Endothelial cell of umbilical vein (primary cell): ENCODE data around the gene TOB1. TPM values are rescaled to one million over a fixed set of nuclear protein-coding genes. Genes with fewer than 3 reads are reported as not detected.
A peak's percentile ranks its signal among the peaks of the same experiment; 100 is the strongest.

Source experiments
- BruUV-seq: library from RNA; stranded (reverse); fragments of 400-500 nt; replicated peaks from 2 replicates; lab custom pipeline; 2021; lab: Mats Ljungman, UMichigan
- CTCF ChIA-PET: fragments of 300-600, 350-600 bp; sonication (Branson Sonifier 250); formaldehyde crosslinking; loops from one replicate; lab custom pipeline; 2021; ENCODE audit warnings: antibody characterized with exemption, inconsistent platforms; lab: Charles Lee
- POLR2A ChIA-PET: fragments of 300-600, 350-600 bp; sonication (Branson Sonifier 250); formaldehyde crosslinking; loops from one replicate; lab custom pipeline; 2021; ENCODE audit warnings: antibody characterized with exemption, inconsistent platforms; lab: Charles Lee
- DNase-seq: peaks from one replicate; pipeline ENCODE4 v3.0.0-alpha.2; 2011; ENCODE audit warnings: low read depth, low spot score
- FAIRE-seq: peaks from 2 replicates; lab custom pipeline; 2011; peaks lifted over from hg19 to GRCh38; lab: Jason Lieb, UNC
- H2AFZ ChIP-seq: 2 replicates; pipeline ENCODE4 v1.6.0; 2012; ENCODE audit warnings: low read depth, low read length, control low read depth, inconsistent platforms
- H3K27ac ChIP-seq: 2 replicates; pipeline ENCODE4 v1.5.1; 2011; ENCODE audit warnings: low read depth, mild to moderate bottlenecking, control low read depth, low read length, moderate library complexity; ENCODE audit not compliant: insufficient read depth
- H3K27me3 ChIP-seq, 2 experiments: 2 replicates each; pipeline versions ENCODE4 v1.6.0 to v1.6.1; 2011; ENCODE audit warnings: low read length in 2 of 2, mixed read lengths in 1 of 2; ENCODE audit not compliant: control insufficient read depth in 2 of 2, insufficient read depth in 2 of 2
- H3K36me3 ChIP-seq, 2 experiments: 2 replicates in 1 of 2; 3 replicates in 1 of 2; pipeline ENCODE4 v1.5.1; 2011; ENCODE audit warnings: low read length in 2 of 2, mild to moderate bottlenecking in 1 of 2, moderate library complexity in 1 of 2; ENCODE audit not compliant: control insufficient read depth in 2 of 2, insufficient read depth in 2 of 2; ENCODE audit errors: extremely low read depth in 1 of 2
- H3K4me1 ChIP-seq: 3 replicates; pipeline ENCODE4 v1.5.1; 2011; ENCODE audit warnings: mild to moderate bottlenecking, low read length; ENCODE audit not compliant: control insufficient read depth, insufficient read depth; ENCODE audit errors: extremely low read depth
- H3K4me2 ChIP-seq: 2 replicates; pipeline ENCODE4 v1.6.1; 2011; ENCODE audit warnings: low read length, control low read depth, mixed read lengths; ENCODE audit not compliant: insufficient read depth
- H3K4me3 ChIP-seq, 3 experiments: fragments of 200-600 bp in 1 of 3; sonication (generic), shearing (Covaris generic) in 1 of 3; replicated peaks in 1 of 3; 2 replicates each; pipeline ENCODE4 v1.5.1; 2011 to 2016; ENCODE audit warnings: control low read depth in 3 of 3, low read length in 3 of 3, mild to moderate bottlenecking in 2 of 3, inconsistent platforms in 1 of 3, low read depth in 1 of 3, moderate library complexity in 1 of 3; ENCODE audit not compliant: insufficient read depth in 1 of 3
- H3K79me2 ChIP-seq: 2 replicates; pipeline ENCODE4 v1.6.0; 2012; ENCODE audit warnings: low read length, inconsistent platforms; ENCODE audit not compliant: control insufficient read depth, insufficient read depth
- H3K9ac ChIP-seq: replicated peaks from 2 replicates; pipeline ENCODE3; 2011; ENCODE audit warnings: low read length, control low read depth; ENCODE audit not compliant: insufficient read depth; ENCODE audit errors: extremely low read depth
- H3K9me1 ChIP-seq: replicated peaks from 3 replicates; pipeline ENCODE4 v1.6.0; 2011; ENCODE audit warnings: mild to moderate bottlenecking, low read length; ENCODE audit not compliant: control insufficient read depth, insufficient read depth; ENCODE audit errors: extremely low read depth
- H3K9me3 ChIP-seq: replicated peaks from 2 replicates; pipeline ENCODE4 v1.5.1; 2012; ENCODE audit warnings: low read length, inconsistent platforms; ENCODE audit not compliant: control insufficient read depth, insufficient read depth
- H4K20me1 ChIP-seq: replicated peaks from 2 replicates; pipeline ENCODE3; 2011; ENCODE audit warnings: mild to moderate bottlenecking, low read length; ENCODE audit not compliant: control insufficient read depth, insufficient read depth; ENCODE audit errors: extremely low read depth
- CTCF ChIP-seq, 2 donors: IDR thresholded peaks; 1 replicate in 1 of 2; 2 replicates in 1 of 2; pipeline ENCODE4 v1.5.1; 2011; ENCODE audit warnings: low read length in 2 of 2, mild to moderate bottlenecking in 2 of 2, moderate library complexity in 2 of 2, control low read depth in 1 of 2, inconsistent platforms in 1 of 2, low read depth in 1 of 2; ENCODE audit not compliant: insufficient read depth in 1 of 2; ENCODE audit errors: extremely low read depth in 1 of 2
- EZH2 ChIP-seq: IDR thresholded peaks from 2 replicates; pipeline ENCODE4 v1.6.1; 2012; ENCODE audit warnings: borderline replicate concordance, low read depth, mild to moderate bottlenecking, moderate library complexity, low read length, inconsistent platforms; ENCODE audit not compliant: severe bottlenecking
- FOS ChIP-seq: IDR thresholded peaks from 2 replicates; pipeline ENCODE4 v1.6.1; 2011; ENCODE audit warnings: mild to moderate bottlenecking, low read length, moderate library complexity, borderline replicate concordance; ENCODE audit not compliant: insufficient read depth
- GATA2 ChIP-seq: IDR thresholded peaks from 2 replicates; pipeline ENCODE4 v1.7.0; 2011; ENCODE audit warnings: low read depth, mild to moderate bottlenecking, moderate library complexity, mixed read lengths, low read length; ENCODE audit not compliant: insufficient read length, insufficient read depth
- JUN ChIP-seq: IDR thresholded peaks from 2 replicates; pipeline ENCODE4 v1.6.1; 2011; ENCODE audit warnings: borderline replicate concordance, low read depth; ENCODE audit not compliant: insufficient read length, insufficient read depth
- MAX ChIP-seq: IDR thresholded peaks from 2 replicates; pipeline ENCODE4 v1.6.1; 2011; ENCODE audit not compliant: insufficient read depth, insufficient read length
- MYC ChIP-seq: IDR thresholded peaks from one replicate; pipeline ENCODE4 v1.6.1; 2011; ENCODE audit warnings: mild to moderate bottlenecking, low read depth, low read length
- POLR2A ChIP-seq: IDR thresholded peaks from 2 replicates; pipeline ENCODE4 v1.6.1; 2012; ENCODE audit warnings: low read depth, mild to moderate bottlenecking, control low read depth, low read length
- POLR2AphosphoS5 ChIP-seq: IDR thresholded peaks from 2 replicates; pipeline ENCODE4 v1.6.1; 2012; ENCODE audit warnings: low read depth, mild to moderate bottlenecking, control low read depth, low read length, moderate library complexity; ENCODE audit not compliant: insufficient read depth
- dilution Hi-C: fragments of 300-500 bp; cut with MboI; formaldehyde crosslinking; loops from one replicate; pipeline ENCODE4 v1.15.0; 2019; ENCODE audit warnings: low sequenced_read_pairs; ENCODE audit not compliant: extremely low pct_ligation_motif_present
- intact Hi-C: fragments of 100-400 bp; cut with micrococcal nuclease; formaldehyde crosslinking; loops from one replicate; pipeline ENCODE4 v1.10.0; 2022
- polyA plus RNA-seq, 4 experiments: library from polyadenylated mRNA; depleted of rRNA in 3 of 4; stranded (reverse) in 3 of 4; unstranded in 1 of 4; fragments of >200 nt; gene quantifications; 2 replicates each; pipeline versions ENCODE4 v1.2.1 to v1.2.3, GENCODE V29; 2011 to 2012; ENCODE audit warnings: missing spikeins in 1 of 4
- total RNA-seq: library from RNA; stranded (reverse); gene quantifications from 2 replicates; pipeline ENCODE4 v1.2.3, GENCODE V29; 2021

The TOB1 gene
- total and polyA plus RNA-seq, 2 donors (not counting 3 experiments of a cell fraction or from before 2014, with no cell fraction given), result 3.3 to 12.9 TPM

- intact Hi-C loops, result loop anchor here (1.0 kb wide), 4 partner anchors 25 to 360 kb away; partner anchors contain the start of gene SPATA20
- peak; percentile 79 to 90 for TF ChIP-seq CTCF (IDR thresholded peaks at IDR 0.05; ENCODE audit: extremely low read depth in 1 of 2, insufficient read depth in 1 of 2, low read depth in 1 of 2, low read length in 2 of 2)
- no peak for TF ChIP-seq GATA2
- DNase-seq (peak; percentile 58), FAIRE-seq (peak; percentile 95)
- ChIA-PET CTCF (interaction anchor here (0.6 to 9.6 kb wide), 11 partner anchors 10 to 297 kb away, joined by 3 to 130 read pairs (median 4); no protein-coding TSS in a partner anchor), POLR2A (interaction anchor here (0.6 kb wide), 1 partner anchor 31 kb away, joined by 3 read pairs; no protein-coding TSS in a partner anchor)
- Histone ChIP-seq H3K9ac (no peak overlapping the region), H4K20me1 (no peaks in the 10 kb centered on the region), H3K4me2 (no peak overlapping the region), H3K27ac (no peak overlapping the region), H3K9me1 (no peaks in the 10 kb centered on the region), H3K9me3 (no peaks in the 10 kb centered on the region), H2AFZ (no peak overlapping the region), H3K79me2 (no peaks in the 10 kb centered on the region), H3K27me3 (no peaks in the 10 kb centered on the region), H3K36me3 (no peaks in the 10 kb centered on the region), H3K4me3 (no peak overlapping the region), H3K4me1 (no peaks in the 10 kb centered on the region)
- no TSS peak for BruUV-seq
- dilution Hi-C loops, result no loop called here
Observed at GRCh38 chr17:50841949-50842354, 24.2 kb downstream of the TOB1 start.

GRCh38 chr17:50841277-50841948, 24.7 kb downstream of the TOB1 start:
- TF ChIP-seq MYC (no peak), FOS (no peak), EZH2 (no peak), JUN (no peak), POLR2AphosphoS5 (no peak), MAX (no peak), GATA2 (no peak), CTCF (IDR thresholded peaks at IDR 0.05; ENCODE audit: extremely low read depth in 1 of 2, insufficient read depth in 1 of 2, low read depth in 1 of 2, low read length in 2 of 2) (no peak), POLR2A (no peak)
- no TSS peak for BruUV-seq
- ChIA-PET CTCF (interaction anchor here (1.0 to 9.6 kb wide), 10 partner anchors 11 to 295 kb away, joined by 3 to 130 read pairs (median 4); no protein-coding TSS in a partner anchor), POLR2A (no interaction called here)
- Histone ChIP-seq H3K27me3 (no peaks in the 10 kb centered on the region), H3K4me1 (no peaks in the 10 kb centered on the region), H4K20me1 (no peaks in the 10 kb centered on the region), H3K9me1 (no peaks in the 10 kb centered on the region), H3K9me3 (no peaks in the 10 kb centered on the region), H3K4me2 (no peak overlapping the region), H3K36me3 (no peaks in the 10 kb centered on the region), H3K79me2 (no peaks in the 10 kb centered on the region), H3K27ac (no peak overlapping the region), H3K4me3 (no peak overlapping the region), H3K9ac (no peak overlapping the region), H2AFZ (no peak overlapping the region)
- FAIRE-seq (no peak), DNase-seq (no peak)
- intact Hi-C loops (no loop called here), dilution Hi-C loops (no loop called here)
